NCI-H146 treated with DMSO at 0.1 percent for 48 hours (cell line): ENCODE data around the gene FAM174C.

ENCODE experiments used
- DNase-seq: peaks from one replicate; lab custom pipeline; 2025; ENCODE audit not compliant: unreplicated experiment; lab: John Stamatoyannopoulos, UW

FAM174C gene

GRCh38 chr19:1272423-1273262 lies 2.7 kb upstream of the FAM174C start:
- DNase-seq = no peak

DNA sequence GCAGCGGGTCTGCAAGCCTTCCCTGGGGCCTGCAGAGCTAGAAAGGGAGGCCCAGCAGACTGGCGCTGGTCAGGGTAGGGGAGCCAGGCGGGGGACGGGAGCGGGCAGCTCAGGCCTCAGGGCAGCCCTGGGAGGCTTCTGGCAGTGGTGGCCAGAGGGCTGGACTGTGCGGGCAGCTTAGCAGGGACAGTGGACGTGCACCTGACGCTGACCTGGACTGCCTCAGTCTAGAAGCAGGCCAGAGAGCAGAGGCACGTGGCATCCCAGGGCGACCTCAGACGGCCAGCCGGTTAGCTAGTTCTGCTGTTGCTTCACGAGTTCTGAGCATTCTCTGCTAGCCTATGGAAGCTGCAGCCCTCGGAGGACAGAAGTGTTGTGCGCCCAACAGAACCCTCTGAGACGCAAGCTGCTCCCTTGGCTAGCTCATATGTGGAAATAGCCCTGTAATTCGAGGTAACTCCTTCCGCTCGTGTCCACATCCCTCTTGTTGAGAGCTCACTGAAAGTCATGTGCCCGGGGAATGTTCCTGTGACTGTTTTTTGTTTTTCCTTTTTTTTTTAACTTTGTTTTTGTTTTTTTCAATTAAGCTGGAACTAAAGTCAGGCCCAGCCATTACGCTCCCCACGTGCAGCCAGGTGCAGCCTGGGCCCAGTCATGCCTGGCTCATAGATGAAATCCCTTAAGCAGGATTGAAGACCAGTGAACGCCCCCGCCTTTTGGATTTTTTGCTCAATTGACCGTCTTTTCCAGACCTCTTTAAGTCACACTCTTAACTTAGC lies 1.9 kb upstream of the FAM174C start:
- no peak for DNase-seq

DNA sequence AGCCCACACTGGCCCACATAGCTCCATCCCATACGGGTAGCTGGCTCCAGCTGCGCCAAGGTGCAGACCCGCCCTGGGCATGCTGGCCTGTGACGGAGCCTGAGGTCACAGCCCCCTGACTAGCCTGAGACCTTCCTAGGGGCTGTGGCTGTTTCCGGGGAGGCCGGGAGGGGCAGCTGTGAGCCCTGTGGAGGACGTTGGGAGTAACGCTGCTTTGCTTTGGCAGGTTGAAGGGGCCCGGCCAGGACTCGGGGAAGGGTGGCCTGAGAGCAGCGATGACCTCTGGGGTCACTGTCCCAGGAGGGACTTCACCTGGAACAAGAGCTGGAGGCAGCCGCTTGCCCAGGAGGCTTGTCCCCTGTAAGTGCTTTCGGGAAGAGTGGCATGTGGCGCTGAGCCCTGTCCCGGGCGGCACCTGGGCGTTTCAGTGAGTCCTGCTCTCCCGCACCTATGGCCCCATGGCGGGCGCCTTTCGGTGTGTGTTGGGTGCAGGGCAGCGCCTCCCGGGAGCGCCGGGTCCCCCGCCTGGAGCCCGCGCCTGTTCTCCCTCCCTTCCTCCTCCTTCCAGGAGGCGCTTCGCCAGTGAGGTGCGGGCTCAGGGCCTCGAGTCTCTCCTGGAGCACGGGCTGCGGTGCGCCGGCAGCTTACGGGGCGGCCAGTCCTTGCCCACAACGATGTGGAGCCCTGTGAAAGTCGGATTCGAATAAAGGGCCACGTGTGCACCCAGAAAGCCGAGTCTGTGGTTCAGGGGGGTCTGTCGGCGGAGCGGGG lies 1.1 kb upstream of the FAM174C start:
- DNase-seq = no peak

GRCh38 chr19:1274852-1275259 lies 474 bp upstream of the FAM174C start:
- no peak for DNase-seq

DNA sequence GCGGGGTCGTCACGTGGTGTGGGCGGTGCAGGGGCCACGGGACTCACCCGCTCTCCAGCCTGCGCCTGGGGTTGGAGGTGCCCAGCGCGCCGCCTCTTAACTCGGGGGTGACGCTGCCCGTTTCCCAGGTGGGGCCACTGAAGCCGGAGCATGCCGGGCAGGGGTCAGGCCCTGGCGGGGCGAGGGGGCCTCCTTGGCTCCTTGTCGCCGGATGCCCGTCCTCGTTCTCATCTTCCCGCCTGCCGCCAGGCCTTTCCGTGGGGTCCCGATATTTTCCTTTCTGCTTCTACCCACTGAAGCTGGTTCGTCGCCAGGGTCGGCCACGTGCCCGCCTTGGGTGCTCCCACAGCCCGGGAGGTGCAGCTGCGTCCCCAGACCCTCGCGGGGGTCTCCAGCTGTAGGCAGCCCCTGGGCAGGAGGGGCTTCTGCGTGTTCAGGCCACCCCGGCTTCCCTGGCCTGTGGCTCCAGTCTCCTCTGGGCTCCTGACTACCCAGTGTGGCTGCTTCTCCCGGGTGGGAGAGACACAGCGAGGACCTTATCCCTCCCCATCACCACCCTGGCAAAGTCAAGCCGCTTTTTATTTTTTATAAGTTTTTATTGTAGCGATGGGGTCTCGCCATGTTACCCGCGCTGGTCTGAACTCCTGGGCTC lies 772 bp downstream of the FAM174C start:
- DNase-seq = no peak

GRCh38 chr19:1276628-1277022 lies 1.3 kb downstream of the FAM174C start:
- peak; percentile 2 for DNase-seq

GRCh38 chr19:1277061-1277460 lies 1.7 kb downstream of the FAM174C start:
- no peak for DNase-seq

- no peak for DNase-seq
Measured at GRCh38 chr19:1278074-1278473, 2.7 kb downstream of the FAM174C start.

DNA sequence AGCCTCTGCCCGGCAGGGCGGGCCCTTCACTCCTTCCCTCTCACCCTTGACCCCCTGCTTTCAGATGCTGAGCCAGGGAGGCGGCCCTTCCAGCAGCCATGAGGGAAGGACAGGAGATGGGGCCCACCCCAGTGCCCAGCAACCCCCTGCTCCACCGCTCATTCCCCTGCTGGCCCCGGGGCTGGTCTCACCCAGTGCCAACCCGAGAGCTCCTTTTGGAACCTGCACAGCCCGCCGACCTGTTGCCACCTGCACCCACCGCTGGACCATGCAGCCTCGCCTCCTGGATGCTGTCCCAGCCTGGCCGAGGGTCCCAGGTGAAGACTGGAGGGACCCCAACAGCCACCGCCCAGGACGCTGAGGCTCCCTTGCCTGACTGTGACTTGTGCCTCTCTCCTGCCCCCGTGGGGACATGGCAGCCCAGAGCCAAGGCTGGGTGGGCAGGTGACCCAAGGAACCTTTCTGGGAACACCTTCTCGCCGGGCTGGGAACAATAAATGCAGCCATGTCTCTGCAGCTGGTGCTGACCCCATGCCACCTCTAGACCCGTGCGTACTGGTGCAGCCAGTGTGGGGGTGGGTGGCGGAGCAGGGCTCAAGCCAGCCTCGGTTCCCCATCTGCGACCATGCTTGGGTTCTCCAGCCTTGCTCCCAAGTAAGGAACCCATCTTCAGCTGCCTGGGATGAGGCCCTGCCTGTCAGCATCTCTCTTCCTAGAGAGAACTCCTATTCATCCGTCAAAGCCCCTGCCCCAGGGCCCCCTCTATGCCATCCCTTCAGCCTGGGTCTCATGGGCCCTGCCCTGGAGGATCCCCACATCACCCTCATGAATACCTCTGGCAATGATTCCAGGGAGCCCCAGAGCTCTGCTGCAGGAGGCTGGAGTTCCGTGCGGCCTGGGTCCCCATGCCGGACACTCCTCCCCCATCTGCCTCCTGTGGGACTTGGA lies 3.7 kb downstream of the FAM174C start:
- DNase-seq = no peak

- DNase-seq = peak; percentile 30
Measured at GRCh38 chr19:1279782-1280341, 4.5 kb downstream of the FAM174C start.

- no peak for DNase-seq
Measured at GRCh38 chr19:1280636-1281568, 5.6 kb downstream of the FAM174C start.

GRCh38 chr19:1281569-1282287 lies 6.4 kb downstream of the FAM174C start:
- DNase-seq = no peak

DNA sequence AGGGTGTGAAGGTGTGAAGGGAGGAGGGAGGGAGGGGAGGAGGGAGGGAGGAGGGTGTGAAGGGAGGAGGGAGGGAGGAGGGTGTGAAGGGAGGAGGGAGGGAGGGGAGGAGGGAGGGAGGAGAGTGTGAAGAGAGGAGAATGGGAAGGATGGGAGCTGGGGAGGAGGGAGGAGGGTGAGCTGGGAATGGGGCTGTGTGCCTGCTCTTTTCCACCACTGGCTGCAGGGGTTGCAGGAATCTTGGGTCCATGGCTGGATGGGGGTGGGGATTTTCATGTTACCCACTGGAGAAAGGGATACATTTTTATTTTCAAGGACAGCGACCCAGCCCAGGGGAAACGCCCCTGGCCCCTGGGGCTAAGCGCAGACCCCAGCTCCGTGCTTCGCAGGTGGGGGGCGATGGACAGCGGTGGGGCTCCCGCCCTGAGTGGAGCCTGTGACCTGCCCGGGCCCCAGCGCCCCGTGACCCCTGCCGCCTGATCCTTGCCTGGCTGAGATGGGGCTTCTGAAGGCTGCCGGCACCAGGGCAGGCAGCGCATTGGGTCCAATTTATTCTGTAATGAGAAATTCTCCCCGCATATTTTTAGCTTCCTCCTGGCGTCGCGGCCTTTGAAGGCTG lies 7.4 kb downstream of the FAM174C start:
- no peak for DNase-seq

GRCh38 chr19:1283207-1283916 lies 8.0 kb downstream of the FAM174C start:
- DNase-seq = no peak

DNA sequence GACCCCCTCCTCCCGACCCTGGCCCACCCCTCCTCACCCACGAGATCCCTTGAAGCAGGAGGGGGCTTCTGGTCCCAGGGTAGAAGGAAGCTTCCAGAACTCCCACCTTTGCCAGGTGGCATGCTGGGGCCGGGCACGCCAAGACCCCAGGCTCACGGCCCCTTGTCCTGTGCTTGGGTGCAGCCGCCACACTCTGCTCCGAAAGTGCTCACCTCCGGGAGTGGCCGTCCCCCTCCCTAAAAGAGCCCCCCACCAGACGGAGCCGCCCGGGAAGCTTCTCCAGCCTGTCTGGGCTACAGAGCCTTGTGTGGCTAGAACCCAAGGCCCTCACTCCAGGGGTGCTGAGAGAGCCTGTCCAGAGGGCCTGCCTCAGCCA lies 8.6 kb downstream of the FAM174C start:
- no peak for DNase-seq

GRCh38 chr19:1284293-1284978 lies 9.1 kb downstream of the FAM174C start:
- DNase-seq = no peak
